CD8-positive, alpha-beta memory T cell (primary cell): ENCODE results near the gene RRAS2. TPM values are rescaled to one million over a fixed set of nuclear protein-coding genes. Genes with fewer than 3 reads are reported as not detected.
A peak's percentile ranks its signal among the peaks of the same experiment; 100 is the strongest.
"Not testable (repeated sequence)": the region's sequence is repeated elsewhere in the genome, so short reads cannot be mapped to it uniquely, and the experiment has no call there.

Experiments
- CTCF ChIA-PET: fragments of 350-600 bp; sonication (Branson Sonifier 250); formaldehyde crosslinking; loops from one replicate; lab custom pipeline; 2021; ENCODE audit warnings: antibody characterized with exemption; lab: Charles Lee
- POLR2A ChIA-PET: fragments of 350-600 bp; sonication (Branson Sonifier 250); formaldehyde crosslinking; loops from one replicate; lab custom pipeline; 2021; ENCODE audit warnings: antibody characterized with exemption; lab: Charles Lee
- DNase-seq, 5 donors: peaks; one replicate each; pipeline versions ENCODE4 v3.0.0 to v3.0.0-alpha.2; 2020 to 2022; ENCODE audit warnings: mixed read lengths in 1 of 5
- H3K27ac ChIP-seq: one replicate; pipeline ENCODE4 v1.7.0; 2013; ENCODE audit warnings: low read depth, mild to moderate bottlenecking, low read length, moderate library complexity
- H3K27me3 ChIP-seq: 2 replicates; pipeline ENCODE4 v1.7.0; 2013; ENCODE audit warnings: low read length, mild to moderate bottlenecking; ENCODE audit not compliant: insufficient read depth, poor library complexity, severe bottlenecking
- H3K36me3 ChIP-seq: 2 replicates; pipeline ENCODE4 v1.7.0; 2013; ENCODE audit warnings: mild to moderate bottlenecking, low read length, moderate library complexity; ENCODE audit not compliant: insufficient read depth
- H3K4me1 ChIP-seq: 2 replicates; pipeline ENCODE4 v1.7.0; 2013; ENCODE audit warnings: mild to moderate bottlenecking, low read length, moderate library complexity; ENCODE audit not compliant: insufficient read depth
- H3K4me3 ChIP-seq: 2 replicates; pipeline ENCODE4 v1.7.0; 2013; ENCODE audit warnings: mild to moderate bottlenecking, low read length
- H3K9me3 ChIP-seq: 2 replicates; pipeline ENCODE4 v1.7.0; 2013; ENCODE audit warnings: mild to moderate bottlenecking, low read length
- H3K27ac Mint-ChIP-seq, 8 donors: one replicate each; pipeline ENCODE4 v1.8.0; 2020 to 2021; ENCODE audit warnings: mixed read lengths in 8 of 8, mild to moderate bottlenecking in 6 of 8, inconsistent platforms in 3 of 8, moderate library complexity in 3 of 8
- H3K27me3 Mint-ChIP-seq, 2 donors: one replicate each; pipeline ENCODE4 v1.8.0; 2020 to 2021; ENCODE audit warnings: mixed read lengths in 2 of 2, mild to moderate bottlenecking in 1 of 2, moderate library complexity in 1 of 2
- H3K36me3 Mint-ChIP-seq, 3 donors: one replicate each; pipeline ENCODE4 v1.8.0; 2020 to 2021; ENCODE audit warnings: mixed read lengths in 3 of 3, inconsistent platforms in 1 of 3, mild to moderate bottlenecking in 1 of 3
- H3K4me1 Mint-ChIP-seq, 3 donors: one replicate each; pipeline ENCODE4 v1.8.0; 2020 to 2021; ENCODE audit warnings: mixed read lengths in 3 of 3, inconsistent platforms in 1 of 3, mild to moderate bottlenecking in 1 of 3
- H3K4me3 Mint-ChIP-seq, 7 donors: one replicate each; pipeline ENCODE4 v1.8.0; 2020 to 2021; ENCODE audit warnings: mixed read lengths in 7 of 7, mild to moderate bottlenecking in 6 of 7, moderate library complexity in 4 of 7, inconsistent platforms in 2 of 7
- H3K9me3 Mint-ChIP-seq, 5 donors: one replicate each; pipeline ENCODE4 v1.8.0; 2020 to 2022; ENCODE audit warnings: mixed read lengths in 5 of 5, mild to moderate bottlenecking in 3 of 5, moderate library complexity in 2 of 5, inconsistent platforms in 1 of 5
- polyA plus RNA-seq: library from polyadenylated mRNA; unstranded; fragments of 300-500 nt; fragmentation: Illumina TruSeq; gene quantifications from one replicate; pipeline ENCODE4 v1.2.3, GENCODE V29; 2021
- total RNA-seq, 2 experiments: library from RNA; stranded (reverse); gene quantifications; one replicate each; pipeline ENCODE4 v1.2.3, GENCODE V29; 2021

Gene RRAS2
- total RNA-seq (10 to 100 TPM; 70.1 to 72.6 TPM), polyA plus RNA-seq (52.6 TPM)

GRCh38 chr11:14358729-14359439 is at the start of gene RRAS2:
Gene RRAS2 (minus strand): TSS chr11:14359183. CDS start chr11:14358870, 313 bp downstream.
- CTCF ChIA-PET, result interaction anchor here (0.9 to 1.4 kb wide), 2 partner anchors 51 to 58 kb away, joined by 4 to 5 read pairs; no protein-coding TSS in a partner anchor
- no peaks in the 10 kb centered on the region for H3K9me3 Mint-ChIP-seq
- H3K27ac ChIP-seq, result peak within 1 kb of the TSS; percentile 75

GRCh38 chr11:14408612-14409011 is 49.6 kb upstream of the RRAS2 start:
- Histone ChIP-seq H3K27me3 (no peaks in the 10 kb centered on the region), H3K4me3 (no peak overlapping the region), H3K27ac (no peak overlapping the region), H3K9me3 (no peaks in the 10 kb centered on the region), H3K4me1 (no peaks in the 10 kb centered on the region), H3K36me3 (no peaks in the 10 kb centered on the region)
- CTCF ChIA-PET, result no interaction called here
- peaks cover 0 to 3% (median 0%) of the 10 kb centered on the region in 3 donors for H3K36me3 Mint-ChIP-seq
- H3K27me3 Mint-ChIP-seq, result no peaks in the 10 kb centered on the region
- no peak overlapping the region for H3K4me3 Mint-ChIP-seq
- no peak overlapping the region for H3K27ac Mint-ChIP-seq
- no peaks in the 10 kb centered on the region for H3K9me3 Mint-ChIP-seq
- peaks cover 14 to 19% (median 17%) of the 10 kb centered on the region in 3 donors for H3K4me1 Mint-ChIP-seq
- no peak for DNase-seq
- POLR2A ChIA-PET, result no interaction called here

More at GRCh38 chr11:14358729-14359439, at the start of gene RRAS2:
- H3K9me3 ChIP-seq, result no peaks in the 10 kb centered on the region
- peaks cover 40 to 49% (median 44%) of the 10 kb centered on the region in 3 donors for H3K4me1 Mint-ChIP-seq
- no peaks in the 10 kb centered on the region for H3K27me3 Mint-ChIP-seq
- peaks cover 15% of the 10 kb centered on the region for H3K4me1 ChIP-seq
- H3K4me3 ChIP-seq, result peak within 1 kb of the TSS; percentile 66
- H3K27me3 ChIP-seq, result no peaks in the 10 kb centered on the region
- H3K27ac Mint-ChIP-seq, result peak within 1 kb of the TSS; percentile 85 to 97 (median 94)
- no peaks in the 10 kb centered on the region for H3K36me3 ChIP-seq
- peak; percentile 69 to 85 (median 77) for DNase-seq
- POLR2A ChIA-PET, result interaction anchor here (0.6 to 0.9 kb wide), 2 partner anchors 10 to 30 kb away, joined by 3 to 8 read pairs; no protein-coding TSS in a partner anchor
- peaks cover 0 to 5% (median 0%) of the 10 kb centered on the region in 3 donors for H3K36me3 Mint-ChIP-seq
- H3K4me3 Mint-ChIP-seq, result peak within 1 kb of the TSS; percentile 90 to 100 (median 97)

- H3K4me3 ChIP-seq, CTCF ChIA-PET, H3K27ac ChIP-seq, POLR2A ChIA-PET, H3K27ac Mint-ChIP-seq, H3K27me3 Mint-ChIP-seq, H3K4me3 Mint-ChIP-seq, H3K27me3 ChIP-seq, H3K9me3 ChIP-seq, DNase-seq, H3K9me3 Mint-ChIP-seq, H3K36me3 Mint-ChIP-seq, H3K4me1 ChIP-seq, H3K36me3 ChIP-seq: not testable (repeated sequence)
- H3K4me1 Mint-ChIP-seq, result peaks cover 6 to 11% (median 10%) of the 10 kb centered on the region in 3 donors
Measured at GRCh38 chr11:14406116-14406515, 47.1 kb upstream of the RRAS2 start.

- H3K4me3 ChIP-seq, H3K4me1 Mint-ChIP-seq, POLR2A ChIA-PET, H3K27me3 ChIP-seq, H3K9me3 Mint-ChIP-seq, H3K27ac Mint-ChIP-seq, DNase-seq, H3K9me3 ChIP-seq, H3K27ac ChIP-seq, CTCF ChIA-PET, H3K27me3 Mint-ChIP-seq, H3K36me3 Mint-ChIP-seq, H3K36me3 ChIP-seq, H3K4me1 ChIP-seq, H3K4me3 Mint-ChIP-seq: not testable (repeated sequence)
Measured at GRCh38 chr11:14403528-14403927, 44.5 kb upstream of the RRAS2 start.

GRCh38 chr11:14399087-14399486 is 40.1 kb upstream of the RRAS2 start:
- no peaks in the 10 kb centered on the region for H3K36me3 ChIP-seq
- H3K9me3 ChIP-seq, result no peaks in the 10 kb centered on the region
- Mint-ChIP-seq H3K27ac (peak overlapping the region in 2 of 8 donors; percentile 17 to 87), H3K4me1 (peaks cover 1 to 2% (median 1%) of the 10 kb centered on the region in 3 donors), H3K4me3 (no peak overlapping the region), H3K36me3 (no peaks in the 10 kb centered on the region), H3K9me3 (no peaks in the 10 kb centered on the region), H3K27me3 (peaks cover 0 to 4% of the 10 kb centered on the region in 2 donors)
- POLR2A ChIA-PET, result no interaction called here
- no peaks in the 10 kb centered on the region for H3K27me3 ChIP-seq
- H3K4me1 ChIP-seq, result no peaks in the 10 kb centered on the region
- CTCF ChIA-PET, result no interaction called here
- no peak overlapping the region for H3K4me3 ChIP-seq
- DNase-seq, result no peak
- H3K27ac ChIP-seq, result no peak overlapping the region

GRCh38 chr11:14396273-14396672 is 37.3 kb upstream of the RRAS2 start:
- H3K27me3 ChIP-seq, result no peaks in the 10 kb centered on the region
- peaks cover 0 to 1% of the 10 kb centered on the region in 2 donors for H3K27me3 Mint-ChIP-seq
- H3K4me3 Mint-ChIP-seq, result no peak overlapping the region
- H3K9me3 ChIP-seq, result no peaks in the 10 kb centered on the region
- H3K36me3 Mint-ChIP-seq, result no peaks in the 10 kb centered on the region
- no peaks in the 10 kb centered on the region for H3K4me1 ChIP-seq
- H3K27ac Mint-ChIP-seq, result no peak overlapping the region
- no peaks in the 10 kb centered on the region for H3K36me3 ChIP-seq
- H3K27ac ChIP-seq, result no peak overlapping the region
- no peak for DNase-seq
- ChIA-PET POLR2A (no interaction called here), CTCF (no interaction called here)
- H3K4me3 ChIP-seq, result no peak overlapping the region
- H3K9me3 Mint-ChIP-seq, result no peaks in the 10 kb centered on the region
- peaks cover 10 to 12% (median 11%) of the 10 kb centered on the region in 3 donors for H3K4me1 Mint-ChIP-seq

- CTCF ChIA-PET, result interaction anchor here (0.7 to 0.8 kb wide), 2 partner anchors 23 to 32 kb away, joined by 3 to 4 read pairs; no protein-coding TSS in a partner anchor
- no peaks in the 10 kb centered on the region for H3K36me3 Mint-ChIP-seq
- Histone ChIP-seq H3K27me3 (no peaks in the 10 kb centered on the region), H3K27ac (no peak overlapping the region), H3K4me3 (no peak overlapping the region), H3K4me1 (no peaks in the 10 kb centered on the region), H3K9me3 (no peaks in the 10 kb centered on the region), H3K36me3 (no peaks in the 10 kb centered on the region)
- POLR2A ChIA-PET, result no interaction called here
- DNase-seq, result peak in 1 of 5 donors; percentile 63
- H3K27ac Mint-ChIP-seq, result peak overlapping the region in 7 of 8 donors; percentile 49 to 77 (median 67)
- H3K4me1 Mint-ChIP-seq, result peaks cover 10 to 17% (median 11%) of the 10 kb centered on the region in 3 donors
- peaks cover 0 to 1% of the 10 kb centered on the region in 2 donors for H3K27me3 Mint-ChIP-seq
- no peaks in the 10 kb centered on the region for H3K9me3 Mint-ChIP-seq
- peak overlapping the region in 4 of 7 donors; percentile 34 to 66 (median 61) for H3K4me3 Mint-ChIP-seq
Measured at GRCh38 chr11:14393889-14394288, 34.9 kb upstream of the RRAS2 start.

GRCh38 chr11:14393129-14393528 is 34.1 kb upstream of the RRAS2 start:
- Histone ChIP-seq H3K4me1 (no peaks in the 10 kb centered on the region), H3K4me3 (no peak overlapping the region), H3K36me3 (no peaks in the 10 kb centered on the region), H3K27ac (no peak overlapping the region), H3K9me3 (no peaks in the 10 kb centered on the region), H3K27me3 (no peaks in the 10 kb centered on the region)
- Mint-ChIP-seq H3K4me3 (no peak overlapping the region), H3K9me3 (no peaks in the 10 kb centered on the region), H3K36me3 (no peaks in the 10 kb centered on the region), H3K27ac (no peak overlapping the region), H3K4me1 (peaks cover 10 to 16% (median 11%) of the 10 kb centered on the region in 3 donors), H3K27me3 (peaks cover 0 to 1% of the 10 kb centered on the region in 2 donors)
- ChIA-PET CTCF (no interaction called here), POLR2A (no interaction called here)
- DNase-seq, result no peak
